Endodermal cell (in vitro differentiated cells): ENCODE measurements around the gene CORO2B. TPM values are rescaled to one million over a fixed set of nuclear protein-coding genes. Genes with fewer than 3 reads are reported as not detected.

Source experiments
- DNase-seq: peaks from one replicate; pipeline ENCODE4 v3.0.0-alpha.2; 2017
- H3K27ac ChIP-seq: 2 replicates; pipeline ENCODE4 v1.5.1; 2013; ENCODE audit warnings: mild to moderate bottlenecking, low read depth, low read length, moderate library complexity
- H3K27me3 ChIP-seq: 2 replicates; pipeline ENCODE4 v1.6.1; 2013; ENCODE audit warnings: mild to moderate bottlenecking, low read length, moderate library complexity; ENCODE audit not compliant: insufficient read depth, control insufficient read depth, poor library complexity, severe bottlenecking
- H3K36me3 ChIP-seq: 2 replicates; pipeline ENCODE4 v1.7.0; 2013; ENCODE audit warnings: mild to moderate bottlenecking, low read length, moderate library complexity; ENCODE audit not compliant: control insufficient read depth, insufficient read depth
- H3K4me1 ChIP-seq: one replicate; pipeline ENCODE4 v1.7.0; 2013; ENCODE audit warnings: low read length; ENCODE audit not compliant: control insufficient read depth, insufficient read depth
- H3K4me3 ChIP-seq: 2 replicates; pipeline ENCODE4 v1.5.1; 2013; ENCODE audit warnings: mild to moderate bottlenecking, low read length, moderate library complexity
- H3K9ac ChIP-seq: 2 replicates; pipeline ENCODE4 v1.6.1; 2013; ENCODE audit warnings: mild to moderate bottlenecking, low read length, moderate library complexity; ENCODE audit not compliant: poor library complexity, severe bottlenecking; ENCODE audit errors: extremely low read depth
- H3K9me3 ChIP-seq: 2 replicates; pipeline ENCODE4 v1.6.1; 2013; ENCODE audit warnings: mild to moderate bottlenecking, low read length, moderate library complexity; ENCODE audit not compliant: control insufficient read depth
- H3K27ac Mint-ChIP-seq: 2 replicates; pipeline ENCODE4 v1.8.0; 2020; ENCODE audit warnings: mixed read lengths
- H3K27me3 Mint-ChIP-seq: 2 replicates; pipeline ENCODE4 v1.8.0; 2021; ENCODE audit warnings: mild to moderate bottlenecking, mixed read lengths; ENCODE audit not compliant: insufficient read depth
- H3K36me3 Mint-ChIP-seq: 2 replicates; pipeline ENCODE4 v1.8.0; 2020; ENCODE audit warnings: low read depth, mixed read lengths
- H3K4me1 Mint-ChIP-seq: 2 replicates; pipeline ENCODE4 v1.8.0; 2020; ENCODE audit warnings: mixed read lengths
- H3K4me3 Mint-ChIP-seq: 2 replicates; pipeline ENCODE4 v1.8.0; 2020; ENCODE audit warnings: mild to moderate bottlenecking, moderate library complexity, mixed read lengths
- H3K9me3 Mint-ChIP-seq: 2 replicates; pipeline ENCODE4 v1.8.0; 2020; ENCODE audit warnings: mild to moderate bottlenecking, mixed read lengths
- WGBS, 2 experiments: methylation state at CpG; one replicate each; pipeline versions ENCODE4 v1.1.5 to v1.1.7; 2013; ENCODE audit warnings: missing lambda C conversion rate in 2 of 2, mixed read lengths in 1 of 2; ENCODE audit not compliant: insufficient coverage in 1 of 2, insufficient read length in 1 of 2; 5-methylcytosine and 5-hydroxymethylcytosine counted together
- total RNA-seq, 2 donors: library from RNA; stranded (reverse); fragmentation: NEBNext Ultra II Directional in 1 of 2; extraction: Animal tissue kit (Norgen Biotek cat#: 25700) in 1 of 2; gene quantifications; 2 replicates in 1 of 2; 3 replicates in 1 of 2; pipeline ENCODE4 v1.2.1, GENCODE V29; 2021
- TF ChIP-seq, protein P1 (sequence below): fragments of 200-600 bp; sonication (generic); conservative IDR thresholded peaks from 2 replicates; pipeline ENCODE4 v1.5.0; 2021; ENCODE audit warnings: antibody characterized with exemption, mild to moderate bottlenecking

Gene CORO2B
- total RNA-seq, 2 donors from 2014 or later = 1.1 to 1.2 TPM

DNA sequence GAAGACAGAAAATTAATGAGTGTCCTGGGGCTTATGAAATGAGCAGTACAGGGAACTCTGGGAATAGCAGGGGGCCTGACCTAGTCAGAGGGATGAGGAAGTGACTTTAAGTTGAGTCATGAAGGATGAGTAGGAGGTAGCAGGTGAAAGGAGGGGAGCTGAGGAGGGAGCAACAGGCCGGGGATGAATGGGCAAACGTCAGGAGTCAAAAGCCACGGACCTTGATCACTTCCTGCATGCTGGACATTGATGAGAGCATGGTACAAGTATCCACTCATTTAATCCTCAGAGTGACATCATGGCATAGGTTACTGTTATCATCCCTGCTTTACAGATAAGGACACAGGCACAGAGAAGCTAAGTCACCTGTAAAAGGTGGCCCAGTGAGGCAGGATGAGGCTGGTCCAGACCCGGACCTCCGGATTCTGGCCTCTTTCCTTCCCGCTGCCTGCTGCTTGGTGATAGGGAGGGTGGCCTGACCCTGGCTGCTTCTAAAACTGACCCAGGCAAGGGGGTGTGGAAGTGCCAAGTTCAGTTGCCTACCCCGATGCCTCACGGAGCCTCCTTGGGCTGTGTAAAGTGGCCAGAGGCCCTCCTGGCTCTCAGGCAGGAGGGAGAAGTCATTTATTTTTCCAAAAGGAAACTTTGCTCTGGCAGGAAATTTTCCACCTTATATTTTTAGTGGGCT, 7.6 kb downstream of the CORO2B start:
- no peaks in the 10 kb centered on the region for H3K9me3 ChIP-seq
- peaks cover 24% of the 10 kb centered on the region for H3K4me1 ChIP-seq
- H3K27ac Mint-ChIP-seq = no peak overlapping the region

DNA sequence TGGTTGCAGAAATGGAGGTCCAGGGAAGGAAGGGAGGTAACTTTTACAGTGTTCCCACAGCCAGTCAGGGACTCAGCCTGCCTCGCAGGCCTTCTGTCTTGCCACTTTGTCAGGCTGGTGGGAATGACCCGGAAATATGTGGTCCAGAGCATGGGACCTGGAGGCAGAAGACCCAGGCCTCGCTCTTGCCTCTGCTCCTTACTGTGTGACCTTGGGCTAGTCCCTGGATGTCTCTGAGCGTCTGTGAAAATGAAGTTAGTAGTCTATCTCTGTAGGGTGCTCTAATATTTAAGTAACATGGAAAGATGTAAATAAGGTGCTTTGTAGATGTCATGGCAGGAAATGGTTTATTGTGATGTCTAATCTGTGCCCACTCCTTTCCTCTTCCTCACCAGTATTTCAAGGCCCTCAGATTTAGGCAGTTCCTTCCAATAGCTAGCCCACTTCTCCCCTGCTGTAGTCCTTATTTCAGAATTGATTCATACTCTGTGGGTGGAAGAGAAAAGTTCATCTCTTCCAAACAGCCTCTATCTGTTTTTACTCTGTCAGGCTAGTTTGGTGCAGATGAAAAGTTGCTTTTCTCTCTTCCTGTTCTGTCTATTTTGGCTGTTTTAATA, 9.1 kb downstream of the CORO2B start:
- no peaks in the 10 kb centered on the region for H3K36me3 Mint-ChIP-seq
- no peaks in the 10 kb centered on the region for H3K9me3 Mint-ChIP-seq
- peaks cover under 1% of the 10 kb centered on the region for H3K27me3 Mint-ChIP-seq
- H3K4me1 Mint-ChIP-seq = peaks cover 15% of the 10 kb centered on the region
- H3K27ac Mint-ChIP-seq = no peak overlapping the region
- H3K9me3 ChIP-seq = no peaks in the 10 kb centered on the region
- H3K4me3 Mint-ChIP-seq = no peak overlapping the region
- TF ChIP-seq, protein P1, sequence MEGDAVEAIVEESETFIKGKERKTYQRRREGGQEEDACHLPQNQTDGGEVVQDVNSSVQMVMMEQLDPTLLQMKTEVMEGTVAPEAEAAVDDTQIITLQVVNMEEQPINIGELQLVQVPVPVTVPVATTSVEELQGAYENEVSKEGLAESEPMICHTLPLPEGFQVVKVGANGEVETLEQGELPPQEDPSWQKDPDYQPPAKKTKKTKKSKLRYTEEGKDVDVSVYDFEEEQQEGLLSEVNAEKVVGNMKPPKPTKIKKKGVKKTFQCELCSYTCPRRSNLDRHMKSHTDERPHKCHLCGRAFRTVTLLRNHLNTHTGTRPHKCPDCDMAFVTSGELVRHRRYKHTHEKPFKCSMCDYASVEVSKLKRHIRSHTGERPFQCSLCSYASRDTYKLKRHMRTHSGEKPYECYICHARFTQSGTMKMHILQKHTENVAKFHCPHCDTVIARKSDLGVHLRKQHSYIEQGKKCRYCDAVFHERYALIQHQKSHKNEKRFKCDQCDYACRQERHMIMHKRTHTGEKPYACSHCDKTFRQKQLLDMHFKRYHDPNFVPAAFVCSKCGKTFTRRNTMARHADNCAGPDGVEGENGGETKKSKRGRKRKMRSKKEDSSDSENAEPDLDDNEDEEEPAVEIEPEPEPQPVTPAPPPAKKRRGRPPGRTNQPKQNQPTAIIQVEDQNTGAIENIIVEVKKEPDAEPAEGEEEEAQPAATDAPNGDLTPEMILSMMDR = no peak
- H3K4me1 ChIP-seq = peaks cover 24% of the 10 kb centered on the region
- H3K4me3 ChIP-seq = no peak overlapping the region
- no peak overlapping the region for H3K27ac ChIP-seq
- 88 to 100% methylated on average over 2 to 4 of the region's 4 CpGs for WGBS, 2 experiments
- no peaks in the 10 kb centered on the region for H3K27me3 ChIP-seq
- H3K9ac ChIP-seq = no peak overlapping the region
- no peaks in the 10 kb centered on the region for H3K36me3 ChIP-seq
- no peak for DNase-seq

More for the DNA sequence above, 7.6 kb downstream of the CORO2B start:
- Histone ChIP-seq H3K27ac (no peak overlapping the region), H3K36me3 (no peaks in the 10 kb centered on the region), H3K27me3 (no peaks in the 10 kb centered on the region), H3K4me3 (no peak overlapping the region), H3K9ac (no peak overlapping the region)
- Mint-ChIP-seq H3K36me3 (no peaks in the 10 kb centered on the region), H3K4me1 (peaks cover 18% of the 10 kb centered on the region), H3K27me3 (peaks cover 8% of the 10 kb centered on the region), H3K9me3 (no peaks in the 10 kb centered on the region), H3K4me3 (no peak overlapping the region)
- DNase-seq = no peak
- TF ChIP-seq, protein P1 = no peak
- 79 to 93% methylated on average over 7 to 8 of the region's 8 CpGs for WGBS, 2 experiments

DNA sequence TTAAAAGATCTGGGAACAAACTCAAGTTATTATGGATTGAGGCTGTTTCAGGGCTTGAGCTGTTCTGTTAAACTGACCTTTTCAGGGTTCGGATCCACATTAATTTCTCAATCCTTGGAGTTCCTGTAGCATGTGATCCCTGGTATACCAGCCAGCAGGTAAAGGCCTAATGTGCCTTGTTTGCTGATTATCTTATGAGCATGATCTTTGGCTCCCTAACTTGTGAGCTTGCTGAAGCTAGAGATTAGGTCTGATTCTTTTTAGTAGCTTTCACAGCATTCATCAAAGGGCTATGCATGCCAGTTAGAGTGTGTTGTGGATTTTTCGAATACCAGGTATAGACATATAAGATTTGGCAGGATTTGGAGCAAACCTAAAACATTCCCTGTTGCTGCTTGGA, 10.3 kb downstream of the CORO2B start:
- 92 to 96% methylated on average over 2 of the region's 2 CpGs for WGBS, 2 experiments
- peaks cover 8% of the 10 kb centered on the region for H3K4me1 Mint-ChIP-seq
- no peaks in the 10 kb centered on the region for H3K27me3 ChIP-seq

More for the DNA sequence above, 10.3 kb downstream of the CORO2B start:
- Histone ChIP-seq H3K4me3 (no peak overlapping the region), H3K9me3 (no peaks in the 10 kb centered on the region), H3K9ac (no peak overlapping the region), H3K4me1 (peaks cover 18% of the 10 kb centered on the region), H3K27ac (no peak overlapping the region), H3K36me3 (no peaks in the 10 kb centered on the region)
- Mint-ChIP-seq H3K9me3 (no peaks in the 10 kb centered on the region), H3K27me3 (peaks cover 7% of the 10 kb centered on the region), H3K4me3 (no peak overlapping the region), H3K36me3 (no peaks in the 10 kb centered on the region), H3K27ac (no peak overlapping the region)
- TF ChIP-seq, protein P1 = no peak
- DNase-seq = no peak
